GM19468 (cell line): ENCODE measurements around the gene ERCC1.
A peak's percentile ranks its signal among the peaks of the same experiment; 100 is the strongest.

Source experiments
- ATAC-seq: cut with Tn5 transposase; IDR thresholded peaks from one replicate; pipeline ENCODE4 v1.9.1; 2021; ENCODE audit warnings: mild to moderate bottlenecking, moderate library complexity, moderate number of reproducible peaks; ENCODE audit not compliant: unreplicated experiment; ENCODE audit errors: extremely low read depth

Gene ERCC1

DNA sequence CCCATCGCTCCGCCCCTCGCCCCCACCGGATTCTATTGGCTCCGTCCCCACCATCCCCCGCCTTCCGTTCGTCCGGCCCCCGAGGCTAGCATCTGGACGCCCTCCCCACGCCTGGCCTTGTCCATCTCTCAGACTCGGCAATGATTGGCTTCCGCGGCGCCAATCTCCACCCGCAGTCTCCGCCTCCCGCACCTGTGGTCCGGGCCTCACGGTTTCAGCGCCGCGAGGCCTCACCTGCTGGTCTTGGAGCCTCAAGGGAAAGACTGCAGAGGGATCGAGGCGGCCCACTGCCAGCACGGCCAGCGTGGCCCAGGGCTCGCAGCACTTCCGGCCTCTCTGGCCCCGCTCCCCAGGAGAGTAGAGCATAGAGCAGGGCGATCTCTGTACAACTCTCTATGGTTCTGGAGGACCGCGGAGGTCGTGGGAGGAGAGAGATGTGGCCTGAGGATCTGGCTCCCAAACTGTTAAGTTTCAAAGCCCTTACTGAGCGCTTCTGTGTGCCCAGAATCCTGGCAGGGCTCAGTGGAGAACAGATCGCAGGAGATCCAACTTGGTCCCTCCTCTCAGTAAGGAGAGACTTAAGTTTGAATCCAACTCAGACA is at the start of gene ERCC1:
Gene ERCC1, minus strand, starts transcription at position 329 of the 602 bp plus-strand sequence. CDS start 543 bp downstream, outside the sequence.
- ATAC-seq = peak; percentile 33

DNA sequence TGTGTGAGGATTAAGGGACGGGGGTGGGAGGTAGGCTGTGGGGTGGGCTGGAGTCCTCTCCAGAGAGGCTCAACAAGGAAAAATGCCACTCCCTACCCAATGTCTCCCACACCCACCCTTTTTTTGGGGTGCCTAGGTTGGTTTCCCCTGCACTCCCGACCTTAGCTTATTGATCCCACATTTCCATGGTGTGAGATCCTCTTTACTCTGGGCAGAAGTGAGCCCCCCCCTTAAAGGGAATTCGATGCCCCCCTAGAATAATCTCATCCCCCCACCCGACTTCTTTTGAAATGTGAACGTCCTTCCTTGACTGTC is 49.6 kb upstream of the ERCC1 start:
- ATAC-seq = no peak

DNA sequence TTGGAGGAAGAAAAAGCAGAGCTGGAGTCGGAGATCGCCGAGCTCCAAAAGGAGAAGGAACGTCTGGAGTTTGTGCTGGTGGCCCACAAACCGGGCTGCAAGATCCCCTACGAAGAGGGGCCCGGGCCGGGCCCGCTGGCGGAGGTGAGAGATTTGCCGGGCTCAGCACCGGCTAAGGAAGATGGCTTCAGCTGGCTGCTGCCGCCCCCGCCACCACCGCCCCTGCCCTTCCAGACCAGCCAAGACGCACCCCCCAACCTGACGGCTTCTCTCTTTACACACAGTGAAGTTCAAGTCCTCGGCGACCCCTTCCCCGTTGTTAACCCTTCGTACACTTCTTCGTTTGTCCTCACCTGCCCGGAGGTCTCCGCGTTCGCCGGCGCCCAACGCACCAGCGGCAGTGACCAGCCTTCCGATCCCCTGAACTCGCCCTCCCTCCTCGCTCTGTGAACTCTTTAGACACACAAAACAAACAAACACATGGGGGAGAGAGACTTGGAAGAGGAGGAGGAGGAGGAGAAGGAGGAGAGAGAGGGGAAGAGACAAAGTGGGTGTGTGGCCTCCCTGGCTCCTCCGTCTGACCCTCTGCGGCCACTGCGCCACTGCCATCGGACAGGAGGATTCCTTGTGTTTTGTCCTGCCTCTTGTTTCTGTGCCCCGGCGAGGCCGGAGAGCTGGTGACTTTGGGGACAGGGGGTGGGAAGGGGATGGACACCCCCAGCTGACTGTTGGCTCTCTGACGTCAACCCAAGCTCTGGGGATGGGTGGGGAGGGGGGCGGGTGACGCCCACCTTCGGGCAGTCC is 49.0 kb upstream of the ERCC1 start:
- no peak for ATAC-seq

DNA sequence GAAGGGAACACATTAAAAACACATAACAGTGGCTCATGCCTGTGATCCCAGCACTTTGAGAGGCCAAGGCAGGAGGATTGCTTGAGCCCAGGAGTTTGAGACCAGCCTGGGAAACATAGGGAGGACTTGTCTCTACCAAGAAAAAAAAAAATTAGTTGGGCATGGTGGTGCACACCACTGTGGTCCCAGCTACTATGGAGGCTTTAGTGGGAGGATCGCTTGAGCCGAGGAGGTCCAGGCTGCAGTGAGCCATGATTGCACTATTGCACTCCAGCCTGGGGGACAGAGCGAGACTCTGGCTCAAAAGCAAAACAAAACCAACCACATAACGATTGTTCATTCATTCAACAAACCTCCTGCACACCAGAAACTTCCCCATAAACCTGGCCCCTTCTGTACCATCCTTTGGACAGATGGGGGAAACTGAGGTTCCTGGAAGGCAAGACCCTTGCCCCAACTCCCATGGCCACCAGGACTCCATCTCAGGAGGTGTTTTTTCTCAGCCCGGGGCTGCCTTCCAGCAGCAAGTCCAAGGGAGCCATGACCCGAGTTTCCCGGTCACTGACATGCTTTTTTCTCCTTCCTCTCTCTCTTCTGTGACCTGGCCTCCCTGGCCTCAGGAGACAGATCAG is 48.3 kb upstream of the ERCC1 start:
- ATAC-seq = no peak

DNA sequence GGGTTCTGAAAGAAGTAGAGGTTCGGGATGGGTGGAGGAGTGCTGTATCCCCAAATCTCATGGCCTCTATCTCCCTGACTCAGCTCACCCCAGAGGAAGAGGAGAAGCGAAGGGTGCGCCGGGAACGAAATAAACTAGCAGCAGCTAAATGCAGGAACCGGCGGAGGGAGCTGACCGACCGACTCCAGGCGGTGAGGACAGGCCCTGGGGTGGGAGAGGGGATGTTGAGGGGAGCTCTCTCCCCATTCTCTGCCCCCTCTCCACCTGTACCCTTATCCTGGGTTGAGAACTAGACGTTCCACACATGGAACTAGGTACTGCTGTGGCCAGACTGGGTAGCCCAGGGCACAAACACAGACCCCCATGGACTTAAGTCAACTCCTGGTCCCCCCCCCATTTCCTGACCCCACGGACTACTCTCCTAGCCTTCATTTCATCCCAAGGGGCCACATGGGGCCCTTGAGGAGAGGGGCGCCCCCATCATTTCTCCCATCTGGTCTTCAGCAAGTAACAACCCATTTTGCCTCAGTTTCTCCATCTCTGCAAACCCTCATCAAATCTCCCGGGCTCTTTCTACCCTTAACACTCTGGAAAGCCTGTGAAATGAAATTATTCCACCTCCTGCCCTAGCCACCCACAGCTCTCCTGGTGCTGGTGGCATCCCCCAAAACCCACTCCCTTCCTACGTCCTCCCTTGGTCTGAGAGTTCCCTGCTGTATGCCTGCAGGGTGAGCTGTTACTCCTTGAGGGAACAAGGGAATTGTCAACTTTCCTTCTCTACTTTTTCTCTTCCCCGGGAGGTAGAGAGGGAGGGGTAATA is 47.6 kb upstream of the ERCC1 start:
- ATAC-seq = no peak

DNA sequence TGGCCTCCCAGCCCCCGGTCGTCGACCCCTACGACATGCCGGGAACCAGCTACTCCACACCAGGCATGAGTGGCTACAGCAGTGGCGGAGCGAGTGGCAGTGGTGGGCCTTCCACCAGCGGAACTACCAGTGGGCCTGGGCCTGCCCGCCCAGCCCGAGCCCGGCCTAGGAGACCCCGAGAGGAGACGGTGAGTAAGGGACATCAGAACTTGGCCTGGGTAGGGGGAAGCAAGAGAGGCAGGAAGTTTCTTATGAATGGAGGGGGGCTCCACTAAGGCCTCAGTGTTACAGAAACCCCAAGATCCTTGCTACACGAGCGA is 47.0 kb upstream of the ERCC1 start:
- ATAC-seq = no peak

DNA sequence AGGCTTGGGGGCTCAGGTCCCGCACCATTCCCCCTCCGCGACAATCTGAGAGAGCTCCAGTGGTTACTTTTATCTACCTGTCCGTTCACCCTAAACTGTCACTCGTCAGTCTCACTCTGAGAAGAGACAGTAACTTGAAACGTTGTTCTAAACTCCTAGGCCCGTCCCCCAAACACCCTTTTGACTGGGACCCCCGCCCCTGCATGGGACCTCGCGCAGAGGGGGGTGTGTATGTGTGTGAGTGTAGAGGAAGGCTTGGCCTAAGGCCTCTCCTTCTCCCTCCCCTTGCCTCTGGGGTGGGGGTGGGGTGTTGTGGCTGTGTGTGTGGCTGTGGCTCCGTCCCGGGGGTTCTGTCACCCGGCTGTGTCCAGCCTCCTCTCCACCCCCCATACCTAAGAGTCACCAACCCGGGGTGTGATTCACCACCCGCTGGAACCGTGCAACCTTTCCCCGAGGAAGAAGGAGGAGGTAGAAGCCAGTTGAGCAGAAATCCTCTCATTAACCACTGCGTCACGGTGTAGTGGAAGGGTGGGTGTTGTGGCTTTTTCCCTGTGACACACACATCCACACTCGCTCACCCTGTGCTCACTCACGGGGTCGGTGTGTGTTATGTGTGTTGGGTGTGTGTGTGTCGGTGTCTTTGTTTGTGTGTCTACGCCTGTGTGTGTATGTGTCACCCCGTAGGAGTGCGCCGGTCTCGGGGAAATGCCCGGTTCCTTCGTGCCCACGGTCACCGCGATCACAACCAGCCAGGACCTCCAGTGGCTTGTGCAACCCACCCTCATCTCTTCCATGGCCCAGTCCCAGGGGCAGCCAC is 46.4 kb upstream of the ERCC1 start:
- no peak for ATAC-seq

DNA sequence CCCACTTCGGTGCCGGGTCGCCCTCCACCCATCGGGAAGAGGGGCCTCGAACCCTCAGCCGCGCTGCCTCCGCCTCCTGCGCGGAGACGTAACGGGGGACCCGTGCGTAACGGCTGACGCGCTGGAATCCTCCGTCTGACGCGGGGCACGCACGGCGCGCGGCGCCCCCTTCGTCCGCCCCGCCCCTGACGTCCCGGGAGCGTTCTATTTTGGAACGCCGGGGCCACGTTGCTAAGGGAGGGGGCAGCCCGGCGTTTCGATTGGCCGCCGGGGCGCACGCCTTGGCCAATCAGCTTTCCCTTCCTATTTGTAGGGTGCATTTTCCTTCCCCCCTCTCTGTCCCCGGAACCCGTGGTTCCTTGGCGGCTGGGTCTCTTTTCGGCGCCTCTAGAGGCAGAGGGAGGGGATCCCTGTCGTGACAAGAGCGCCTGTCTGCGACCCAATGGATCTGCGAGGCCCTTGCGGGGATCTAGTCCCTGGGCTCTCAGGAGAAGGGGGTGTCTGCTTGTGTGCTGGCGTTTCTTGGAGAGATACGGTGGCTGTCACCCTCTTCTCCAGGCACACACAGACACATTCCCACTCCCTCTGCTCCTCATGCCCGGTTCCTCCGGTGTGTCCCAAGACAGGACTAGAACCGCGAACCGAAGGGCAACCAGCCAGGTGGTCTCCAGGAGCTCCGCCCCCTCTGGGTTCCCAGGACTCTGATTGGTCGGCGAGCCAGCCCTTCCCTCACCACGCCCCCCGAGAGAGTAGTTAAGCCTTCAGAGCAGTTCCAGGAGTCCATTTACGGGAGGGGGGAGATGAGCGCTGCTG is 45.6 kb upstream of the ERCC1 start:
- no peak for ATAC-seq

DNA sequence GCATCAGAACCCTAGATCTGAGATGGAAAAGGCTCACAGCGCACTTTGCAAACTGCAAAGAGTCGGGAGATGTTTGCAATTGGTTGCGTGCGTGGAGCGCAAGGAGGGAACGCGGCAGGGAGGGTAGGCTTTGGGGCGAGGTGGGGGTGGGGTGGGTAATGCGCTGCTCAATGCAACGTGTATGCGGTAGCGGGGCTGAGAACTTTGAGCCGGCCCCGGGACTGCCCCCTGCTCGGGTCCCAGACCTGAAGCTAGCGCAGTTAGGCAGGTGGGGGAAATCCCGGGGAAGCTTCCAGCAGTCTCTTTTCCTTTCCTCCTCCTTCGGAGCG is 45.0 kb upstream of the ERCC1 start:
- ATAC-seq = no peak

DNA sequence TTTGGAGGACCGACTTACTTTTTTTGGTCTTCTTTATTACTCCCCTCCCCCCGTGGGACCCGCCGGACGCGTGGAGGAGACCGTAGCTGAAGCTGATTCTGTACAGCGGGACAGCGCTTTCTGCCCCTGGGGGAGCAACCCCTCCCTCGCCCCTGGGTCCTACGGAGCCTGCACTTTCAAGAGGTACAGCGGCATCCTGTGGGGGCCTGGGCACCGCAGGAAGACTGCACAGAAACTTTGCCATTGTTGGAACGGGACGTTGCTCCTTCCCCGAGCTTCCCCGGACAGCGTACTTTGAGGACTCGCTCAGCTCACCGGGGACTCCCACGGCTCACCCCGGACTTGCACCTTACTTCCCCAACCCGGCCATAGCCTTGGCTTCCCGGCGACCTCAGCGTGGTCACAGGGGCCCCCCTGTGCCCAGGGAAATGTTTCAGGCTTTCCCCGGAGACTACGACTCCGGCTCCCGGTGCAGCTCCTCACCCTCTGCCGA is 44.5 kb upstream of the ERCC1 start:
- no peak for ATAC-seq

DNA sequence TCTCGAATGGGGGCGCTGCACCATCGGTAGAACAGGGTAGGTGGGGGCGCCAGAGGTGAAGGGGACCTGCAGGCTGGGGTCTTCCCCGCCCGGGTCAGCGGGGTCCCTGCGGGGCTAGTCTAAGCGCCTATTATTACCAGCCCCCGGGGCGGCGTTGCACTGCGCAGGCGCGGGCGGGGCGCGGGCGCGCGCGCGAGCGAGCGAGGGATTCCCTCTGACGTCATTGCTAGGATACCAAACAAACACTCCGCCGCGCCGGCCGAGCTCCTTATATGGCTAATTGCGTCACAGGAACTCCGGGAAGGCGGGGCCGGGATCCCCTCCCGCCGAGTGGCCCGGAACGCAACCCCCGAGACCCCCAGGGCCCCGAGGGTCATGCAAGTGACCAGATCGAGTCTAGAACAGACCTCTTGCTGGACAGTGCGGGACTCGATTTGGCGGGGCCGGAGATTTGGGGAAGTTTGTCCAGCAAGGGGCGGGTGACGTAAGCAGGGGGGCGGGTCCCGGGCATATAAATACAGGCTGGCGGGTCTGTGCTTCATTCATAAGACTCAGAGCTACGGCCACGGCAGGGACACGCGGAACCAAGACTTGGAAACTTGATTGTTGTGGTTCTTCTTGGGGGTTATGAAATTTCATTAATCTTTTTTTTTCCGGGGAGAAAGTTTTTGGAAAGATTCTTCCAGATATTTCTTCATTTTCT is 43.9 kb upstream of the ERCC1 start, which contains the start of gene FOSB:
Gene FOSB, plus strand, starts transcription at position 541 of the 703 bp plus-strand sequence. CDS start 591 bp downstream, outside the sequence.
- peak; percentile 62 for ATAC-seq

DNA sequence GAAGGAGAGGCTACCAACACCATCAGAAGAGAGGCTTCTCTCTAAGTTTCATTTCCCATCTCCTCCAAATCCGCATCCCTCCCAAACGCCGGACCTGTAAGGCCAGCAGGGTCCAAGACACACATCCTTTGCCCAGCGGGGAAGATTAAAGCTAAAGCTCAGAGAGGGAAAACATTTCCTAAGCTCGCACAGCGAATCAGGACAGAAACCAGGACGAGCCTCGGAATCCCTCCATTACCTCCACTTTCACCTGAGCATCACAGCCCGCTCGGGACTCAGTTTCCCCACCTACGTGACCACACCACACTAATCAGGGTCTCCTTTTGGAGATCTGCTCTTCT is 43.4 kb upstream of the ERCC1 start:
- no peak for ATAC-seq

DNA sequence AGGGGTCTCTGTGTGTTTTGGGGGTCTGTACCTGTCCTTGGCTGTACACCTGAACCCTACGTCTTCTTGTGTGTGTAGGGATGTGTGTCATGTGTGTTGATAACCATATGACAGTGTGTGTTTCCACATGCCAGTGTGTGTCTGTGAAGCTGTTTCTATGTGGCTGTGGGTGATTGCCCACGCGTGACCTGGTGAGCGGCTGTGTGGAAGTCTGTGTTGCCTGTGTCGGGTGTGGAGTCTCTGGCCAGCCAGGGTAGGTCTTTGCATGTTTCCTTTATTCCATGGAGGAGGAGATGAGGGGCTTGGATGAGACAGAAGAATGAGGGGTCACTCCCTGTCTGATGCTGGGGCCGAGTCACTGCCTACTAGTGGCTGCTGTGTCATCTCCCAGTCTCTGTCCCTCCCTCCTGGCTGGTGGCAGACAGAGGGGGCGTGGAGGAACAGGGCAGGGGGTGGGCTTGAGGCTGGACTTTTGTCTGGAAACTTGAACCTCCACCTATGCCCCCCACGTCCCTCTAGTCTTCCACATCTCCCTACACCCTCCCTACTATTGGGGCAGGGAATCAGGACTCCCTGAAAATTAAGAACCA is 41.2 kb upstream of the ERCC1 start:
- no peak for ATAC-seq

DNA sequence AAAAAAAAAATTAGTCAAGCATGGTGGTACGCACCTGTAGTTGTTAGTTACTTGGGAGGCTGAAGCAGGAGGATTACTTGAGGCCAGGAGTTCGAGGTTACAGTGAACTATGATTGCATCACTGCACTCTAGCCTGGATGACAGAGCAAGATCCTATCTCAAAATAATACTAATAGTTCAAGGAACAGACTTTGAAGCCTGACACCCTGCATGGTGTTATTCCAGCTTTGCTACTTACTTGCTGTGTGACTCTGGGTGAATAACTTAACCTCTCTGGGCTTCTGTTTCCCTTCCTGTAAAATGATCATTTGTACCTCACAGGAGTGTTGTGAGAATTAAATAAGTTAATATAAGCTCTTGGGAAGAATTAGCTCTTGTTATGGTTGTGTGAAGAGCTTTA is 40.6 kb upstream of the ERCC1 start:
- ATAC-seq = no peak

DNA sequence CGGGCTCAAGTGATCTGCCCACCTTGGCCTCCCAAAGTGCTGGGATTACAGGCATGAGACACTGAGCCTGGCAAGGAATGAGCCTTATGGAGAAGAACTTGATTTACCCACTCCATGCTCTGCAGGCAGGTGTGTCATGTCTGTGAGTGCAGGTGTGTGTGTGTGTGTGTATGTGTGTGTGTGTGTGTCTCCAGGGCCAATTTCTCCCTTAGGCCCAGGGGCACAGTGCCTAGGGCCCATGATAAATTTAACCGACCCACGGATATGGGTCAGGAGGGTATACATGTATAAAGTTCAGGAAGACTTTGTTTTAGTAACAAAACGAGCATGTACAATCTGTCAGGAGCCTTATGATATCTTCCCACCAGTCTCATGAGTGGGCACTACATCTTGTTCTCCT is 39.5 kb upstream of the ERCC1 start:
- no peak for ATAC-seq

DNA sequence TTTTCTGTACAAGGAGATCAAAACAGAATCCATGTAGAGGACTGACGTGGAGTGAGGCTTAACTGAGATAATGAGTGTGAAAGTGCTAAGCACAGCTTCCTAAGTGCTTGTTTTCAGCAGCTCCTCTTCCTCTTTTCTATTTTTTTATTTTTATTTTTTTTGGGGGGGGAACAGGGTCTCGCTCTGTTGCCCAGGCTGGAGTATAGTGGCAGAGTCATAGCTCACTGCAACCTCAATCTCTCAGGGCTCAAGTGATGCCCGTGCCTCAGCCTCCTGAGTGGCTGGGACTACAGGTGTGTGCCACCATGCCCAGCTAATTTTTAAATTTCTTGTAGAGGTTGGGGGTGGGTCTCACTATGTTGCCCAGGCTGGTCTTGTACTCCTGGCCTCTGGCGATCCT is 38.5 kb upstream of the ERCC1 start:
- no peak for ATAC-seq

DNA sequence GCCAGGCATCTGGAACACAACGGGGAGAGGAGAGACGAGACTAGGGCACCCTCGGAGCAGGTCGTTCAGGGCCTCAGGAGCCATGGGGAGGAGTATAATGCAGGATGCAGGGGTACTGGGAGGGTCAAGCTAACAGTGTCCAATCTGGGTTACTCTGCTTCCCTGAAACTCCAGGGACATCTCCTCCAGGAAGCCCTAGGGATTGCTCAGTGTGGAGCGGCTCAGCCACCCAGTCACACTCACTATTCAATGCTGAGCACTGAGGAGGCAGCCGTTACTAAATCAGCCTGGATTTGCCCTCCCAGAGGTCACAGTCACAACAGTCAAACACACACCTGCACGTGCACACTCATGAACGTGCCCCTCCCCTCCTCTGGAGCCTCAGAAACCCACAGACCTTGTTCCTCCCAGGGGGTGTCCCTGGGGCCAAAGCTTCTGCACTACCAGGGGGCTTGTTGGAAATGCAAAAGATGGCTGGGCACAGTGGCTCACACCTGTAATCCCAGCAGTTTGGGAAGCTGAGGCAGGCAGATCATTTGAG is 37.2 kb upstream of the ERCC1 start:
- no peak for ATAC-seq

DNA sequence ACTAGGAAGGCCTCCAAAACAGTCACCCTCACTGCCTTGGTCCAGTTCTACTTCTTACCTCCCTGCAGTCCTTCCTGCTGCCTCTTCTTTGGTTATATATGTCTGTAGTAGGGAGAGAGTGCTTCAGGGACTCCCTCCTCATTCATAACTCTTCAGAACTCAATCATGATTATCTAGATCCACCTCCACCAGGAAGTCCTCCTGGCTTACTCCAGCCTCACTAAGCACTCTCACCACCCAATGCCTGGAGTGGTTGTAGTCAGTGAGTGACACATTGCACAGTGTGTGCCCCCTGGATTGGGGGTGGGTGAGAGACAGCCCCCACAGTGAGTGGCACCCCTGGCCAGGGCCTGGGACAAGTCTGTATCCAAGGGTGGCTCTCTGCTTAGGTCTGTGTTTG is 34.1 kb upstream of the ERCC1 start:
- no peak for ATAC-seq
